Middle frontal gyrus (tissue), 1 donor: Measurements from ENCODE around the gene RAB3IL1.

Experiments
- DNase-seq: peaks from one replicate; pipeline ENCODE4 v3.0.0-alpha.2; 2015; ENCODE audit warnings: low spot score; ENCODE audit errors: extremely low spot score

Gene RAB3IL1

GRCh38 chr11:61869429-61869707 is 48.0 kb downstream of the RAB3IL1 start:
- DNase-seq, result no peak

GRCh38 chr11:61868571-61869428 is 48.6 kb downstream of the RAB3IL1 start:
- no peak for DNase-seq

- DNase-seq, result no peak
These were observed 50.4 kb downstream of the RAB3IL1 start for GRCh38 chr11:61866958-61867343.

- DNase-seq, result no peak
These were observed 51.0 kb downstream of the RAB3IL1 start for GRCh38 chr11:61866231-61866957.

- DNase-seq, result no peak
These were observed 52.3 kb downstream of the RAB3IL1 start for GRCh38 chr11:61864814-61865775.

- DNase-seq, result no peak
These were observed 53.8 kb downstream of the RAB3IL1 start for GRCh38 chr11:61863548-61864081.

GRCh38 chr11:61862714-61863547 is 54.4 kb downstream of the RAB3IL1 start:
- no peak for DNase-seq

GRCh38 chr11:61861634-61862033 is 55.7 kb downstream of the RAB3IL1 start:
- DNase-seq, result no peak

GRCh38 chr11:61860054-61860903 is 57.1 kb downstream of the RAB3IL1 start:
- DNase-seq, result no peak

- no peak for DNase-seq
These were observed 61.3 kb downstream of the RAB3IL1 start for GRCh38 chr11:61855939-61856680.

GRCh38 chr11:61854966-61855714 is 62.2 kb downstream of the RAB3IL1 start:
- no peak for DNase-seq

- DNase-seq, result no peak
These were observed 63.0 kb downstream of the RAB3IL1 start for GRCh38 chr11:61854206-61854895.

- DNase-seq, result no peak
These were observed 63.6 kb downstream of the RAB3IL1 start for GRCh38 chr11:61853698-61854169.

- DNase-seq, result no peak
These were observed 65.5 kb downstream of the RAB3IL1 start for GRCh38 chr11:61851900-61852295.

GRCh38 chr11:61851113-61851899 is 66.1 kb downstream of the RAB3IL1 start:
- no peak for DNase-seq

- no peak for DNase-seq
These were observed 66.7 kb downstream of the RAB3IL1 start for GRCh38 chr11:61850687-61851086.

- no peak for DNase-seq
These were observed 68.7 kb downstream of the RAB3IL1 start for GRCh38 chr11:61848631-61849030.
